HEK293 (cell line): ENCODE results near the gene RHOT2.

Experiments used
- CTCF ChIA-PET: fragments of 350-600 bp; formaldehyde crosslinking; extraction: SDS; loops from one replicate; lab custom pipeline; 2021; ENCODE audit warnings: antibody characterized with exemption; lab: Yijun Ruan, JAX
- POLR2A ChIA-PET: fragments of 300-600 bp; formaldehyde crosslinking; extraction: SDS; loops from one replicate; lab custom pipeline; 2020; ENCODE audit warnings: antibody characterized with exemption, inconsistent platforms; lab: Yijun Ruan, JAX
- H3K27ac ChIP-seq: fragments of 200-500 bp; sonication (Bioruptor generic); 2 replicates; pipeline ENCODE4 v1.5.1; 2014; ENCODE audit warnings: low read depth, low read length, control low read depth, inconsistent platforms; ENCODE audit errors: extremely low read depth
- H3K36me3 ChIP-seq, 2 experiments: fragments of 200-500 bp in 1 of 2; sonication (Bioruptor generic) in 1 of 2; 1 replicate in 1 of 2; 2 replicates in 1 of 2; pipeline ENCODE4 v1.5.1; 2014 to 2017; ENCODE audit warnings: inconsistent platforms in 2 of 2, low read length in 2 of 2; ENCODE audit not compliant: control insufficient read depth in 2 of 2, insufficient read depth in 1 of 2
- H3K4me1 ChIP-seq: fragments of 200-500 bp; sonication (Bioruptor generic); 2 replicates; pipeline ENCODE4 v1.5.1; 2014; ENCODE audit warnings: mild to moderate bottlenecking, low read length, inconsistent platforms; ENCODE audit not compliant: control insufficient read depth, insufficient read depth
- H3K4me3 ChIP-seq: 2 replicates; pipeline ENCODE4 v1.5.1; 2011; ENCODE audit warnings: low read depth, mild to moderate bottlenecking, control low read depth, low read length, moderate library complexity
- H3K9me3 ChIP-seq: fragments of 200-500 bp; sonication (Bioruptor generic); 2 replicates; pipeline ENCODE4 v1.5.1; 2014; ENCODE audit warnings: low read depth, low read length, inconsistent platforms; ENCODE audit not compliant: control insufficient read depth, insufficient read depth
- ATF2 ChIP-seq: fragments of 450-650 bp; formaldehyde crosslinking; IDR thresholded peaks from 2 replicates; pipeline ENCODE4 v1.5.1; 2016; ENCODE audit warnings: missing biosample characterization, missing genetic modification characterization, low read depth
- MZF1 ChIP-seq: fragments of 450-650 bp; formaldehyde crosslinking; IDR thresholded peaks from 2 replicates; pipeline ENCODE4 v1.5.1; 2017; ENCODE audit warnings: missing biosample characterization, missing genetic modification characterization, borderline replicate concordance
- TCF7L2 ChIP-seq: IDR thresholded peaks from 2 replicates; pipeline ENCODE4 v1.6.1; 2011; ENCODE audit warnings: low read depth, mild to moderate bottlenecking, inconsistent platforms, low read length, moderate library complexity, borderline replicate concordance
- YY2 ChIP-seq: fragments of 450-650 bp; formaldehyde crosslinking; IDR thresholded peaks from 2 replicates; pipeline ENCODE4 v1.5.1; 2016; ENCODE audit warnings: missing biosample characterization, missing genetic modification characterization
- ZBTB6 ChIP-seq: fragments of 450-650 bp; formaldehyde crosslinking; IDR thresholded peaks from 2 replicates; pipeline ENCODE4 v1.5.1; 2017; ENCODE audit warnings: missing biosample characterization, missing genetic modification characterization
- ZNF155 ChIP-seq: fragments of 450-650 bp; formaldehyde crosslinking; IDR thresholded peaks from 2 replicates; pipeline ENCODE4 v1.5.1; 2016; ENCODE audit warnings: missing biosample characterization, missing genetic modification characterization
- ZNF2 ChIP-seq: fragments of 450-650 bp; formaldehyde crosslinking; IDR thresholded peaks from 2 replicates; pipeline ENCODE4 v1.5.1; 2016; ENCODE audit warnings: missing biosample characterization, missing genetic modification characterization
- ZNF211 ChIP-seq: fragments of 450-650 bp; formaldehyde crosslinking; IDR thresholded peaks from 2 replicates; pipeline ENCODE4 v1.5.1; 2016; ENCODE audit warnings: low read depth, missing biosample characterization, missing genetic modification characterization
- ZNF362 ChIP-seq: fragments of 450-650 bp; formaldehyde crosslinking; IDR thresholded peaks from 2 replicates; pipeline ENCODE4 v1.5.1; 2016; ENCODE audit warnings: missing biosample characterization, missing genetic modification characterization
- ZNF366 ChIP-seq: fragments of 450-650 bp; formaldehyde crosslinking; conservative IDR thresholded peaks from 2 replicates; pipeline ENCODE4 v1.5.1; 2016; ENCODE audit warnings: missing biosample characterization, missing genetic modification characterization
- ZNF530 ChIP-seq: fragments of 450-650 bp; formaldehyde crosslinking; IDR thresholded peaks from 2 replicates; pipeline ENCODE4 v1.5.1; 2016; ENCODE audit warnings: low read depth, missing biosample characterization, missing genetic modification characterization
- ZNF548 ChIP-seq: fragments of 450-650 bp; formaldehyde crosslinking; IDR thresholded peaks from 2 replicates; pipeline ENCODE4 v1.5.1; 2016; ENCODE audit warnings: missing biosample characterization, missing genetic modification characterization
- ZNF701 ChIP-seq: fragments of 450-650 bp; formaldehyde crosslinking; IDR thresholded peaks from 2 replicates; pipeline ENCODE4 v1.5.1; 2016; ENCODE audit warnings: missing biosample characterization, missing genetic modification characterization
- ZSCAN5A ChIP-seq: fragments of 450-650 bp; formaldehyde crosslinking; IDR thresholded peaks from 2 replicates; pipeline ENCODE4 v1.5.1; 2016; ENCODE audit warnings: missing biosample characterization, missing genetic modification characterization
- TF ChIP-seq, protein P1 (sequence below): fragments of 450-650 bp; formaldehyde crosslinking; IDR thresholded peaks from 2 replicates; pipeline ENCODE4 v1.5.1; 2016; ENCODE audit warnings: missing biosample characterization, missing genetic modification characterization, borderline replicate concordance
- TF ChIP-seq, protein P2 (sequence below): fragments of 450-650 bp; formaldehyde crosslinking; IDR thresholded peaks from 2 replicates; pipeline ENCODE4 v1.5.1; 2016; ENCODE audit warnings: missing biosample characterization, missing genetic modification characterization

RHOT2 gene

GRCh38 chr16:695355-696089 lies 27.6 kb downstream of the RHOT2 start (continued):
- no peak for TF ChIP-seq ZNF155 (tag by site-specific recombination)
- peak; percentile 77; the same call in 1 of the 2 replicates for TF ChIP-seq YY2 (tag by site-specific recombination)
- no peak for TF ChIP-seq ZNF701 (tag by site-specific recombination)
- no peak for TF ChIP-seq ZNF530
- TF ChIP-seq TCF7L2 = no peak
- TF ChIP-seq ATF2 = no peak
- no peak for TF ChIP-seq ZNF211 (tag by site-specific recombination)

DNA sequence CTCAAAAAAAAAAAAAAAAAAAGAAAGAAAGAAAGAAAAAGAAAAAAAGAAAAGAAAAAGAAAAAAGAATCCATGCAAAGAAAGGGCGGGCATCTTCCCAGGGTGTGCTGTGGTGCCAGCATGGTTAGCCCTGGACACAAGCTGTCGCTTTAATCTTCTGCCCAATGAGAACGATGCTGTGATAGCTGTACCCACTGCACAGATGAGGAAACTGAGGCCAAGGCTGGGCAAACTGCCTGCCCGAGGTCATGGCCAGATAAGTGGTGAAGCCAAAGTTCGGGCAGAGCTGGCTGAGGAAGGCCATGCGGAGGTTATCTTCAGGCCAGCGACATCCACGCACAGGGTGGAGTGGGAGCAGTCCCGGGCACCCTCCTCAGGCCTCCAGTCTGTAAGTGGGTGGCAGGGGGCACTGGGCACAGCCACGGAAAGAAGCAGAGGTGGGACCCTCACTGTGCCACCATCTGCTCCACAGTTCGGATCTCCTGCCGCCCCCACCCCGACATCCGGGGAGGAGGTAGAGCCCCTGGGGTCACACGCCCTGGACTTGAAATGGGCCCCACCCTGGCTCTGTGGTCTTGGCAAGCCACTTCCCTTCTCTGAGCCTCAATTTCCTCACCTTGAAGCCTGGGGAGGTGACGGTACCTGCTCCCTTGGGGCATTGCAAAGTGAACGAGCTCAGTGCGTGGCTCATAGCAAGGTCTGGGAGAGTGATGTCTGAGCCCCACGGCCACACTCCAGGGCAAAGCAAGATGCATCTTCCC lies 31.2 kb downstream of the RHOT2 start:
- TF ChIP-seq ZNF548 (no peak), ZNF366 (tag by site-specific recombination) (0 out of 2 replicates have a peak, but pooled peaks have one; percentile 44), ZNF2 (tag by site-specific recombination) (no peak), ZNF362 (tag by site-specific recombination) (peak; percentile 42; the same call in 1 of the 2 replicates), ZBTB6 (tag by site-specific recombination) (peak; percentile 36; the same call in 1 of the 2 replicates), ZSCAN5A (tag by site-specific recombination) (no peak), MZF1 (tag by site-specific recombination) (no peak)
- TF ChIP-seq, protein P1, sequence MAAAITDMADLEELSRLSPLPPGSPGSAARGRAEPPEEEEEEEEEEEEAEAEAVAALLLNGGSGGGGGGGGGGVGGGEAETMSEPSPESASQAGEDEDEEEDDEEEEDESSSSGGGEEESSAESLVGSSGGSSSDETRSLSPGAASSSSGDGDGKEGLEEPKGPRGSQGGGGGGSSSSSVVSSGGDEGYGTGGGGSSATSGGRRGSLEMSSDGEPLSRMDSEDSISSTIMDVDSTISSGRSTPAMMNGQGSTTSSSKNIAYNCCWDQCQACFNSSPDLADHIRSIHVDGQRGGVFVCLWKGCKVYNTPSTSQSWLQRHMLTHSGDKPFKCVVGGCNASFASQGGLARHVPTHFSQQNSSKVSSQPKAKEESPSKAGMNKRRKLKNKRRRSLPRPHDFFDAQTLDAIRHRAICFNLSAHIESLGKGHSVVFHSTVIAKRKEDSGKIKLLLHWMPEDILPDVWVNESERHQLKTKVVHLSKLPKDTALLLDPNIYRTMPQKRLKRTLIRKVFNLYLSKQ (tag by site-specific recombination) = no peak
- TF ChIP-seq, protein P2, sequence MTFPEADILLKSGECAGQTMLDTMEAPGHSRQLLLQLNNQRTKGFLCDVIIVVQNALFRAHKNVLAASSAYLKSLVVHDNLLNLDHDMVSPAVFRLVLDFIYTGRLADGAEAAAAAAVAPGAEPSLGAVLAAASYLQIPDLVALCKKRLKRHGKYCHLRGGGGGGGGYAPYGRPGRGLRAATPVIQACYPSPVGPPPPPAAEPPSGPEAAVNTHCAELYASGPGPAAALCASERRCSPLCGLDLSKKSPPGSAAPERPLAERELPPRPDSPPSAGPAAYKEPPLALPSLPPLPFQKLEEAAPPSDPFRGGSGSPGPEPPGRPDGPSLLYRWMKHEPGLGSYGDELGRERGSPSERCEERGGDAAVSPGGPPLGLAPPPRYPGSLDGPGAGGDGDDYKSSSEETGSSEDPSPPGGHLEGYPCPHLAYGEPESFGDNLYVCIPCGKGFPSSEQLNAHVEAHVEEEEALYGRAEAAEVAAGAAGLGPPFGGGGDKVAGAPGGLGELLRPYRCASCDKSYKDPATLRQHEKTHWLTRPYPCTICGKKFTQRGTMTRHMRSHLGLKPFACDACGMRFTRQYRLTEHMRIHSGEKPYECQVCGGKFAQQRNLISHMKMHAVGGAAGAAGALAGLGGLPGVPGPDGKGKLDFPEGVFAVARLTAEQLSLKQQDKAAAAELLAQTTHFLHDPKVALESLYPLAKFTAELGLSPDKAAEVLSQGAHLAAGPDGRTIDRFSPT = peak; percentile 44; the same call in 1 of the 2 replicates
- Histone ChIP-seq H3K27ac (no peak overlapping the region), H3K4me3 (no peak overlapping the region), H3K36me3 (no peaks in the 10 kb centered on the region), H3K9me3 (no peaks in the 10 kb centered on the region), H3K4me1 (no peaks in the 10 kb centered on the region)
- CTCF ChIA-PET = no interaction called here
- POLR2A ChIA-PET = interaction anchor here (0.7 to 1.1 kb wide), 2 partner anchors 9 to 83 kb away, joined by 3 to 6 read pairs; partner anchors contain the start of gene WDR24
